CMK (cell line): ENCODE results near the gene ITFG1.
A peak's percentile ranks its signal among the peaks of the same experiment; 100 is the strongest.
"Not testable (repeated sequence)": the region's sequence is repeated elsewhere in the genome, so short reads cannot be mapped to it uniquely, and the experiment has no call there.

Experiments
- DNase-seq: peaks from one replicate; pipeline ENCODE4 v3.0.0-alpha.2; 2010; ENCODE audit warnings: low read depth

The ITFG1 gene

DNA sequence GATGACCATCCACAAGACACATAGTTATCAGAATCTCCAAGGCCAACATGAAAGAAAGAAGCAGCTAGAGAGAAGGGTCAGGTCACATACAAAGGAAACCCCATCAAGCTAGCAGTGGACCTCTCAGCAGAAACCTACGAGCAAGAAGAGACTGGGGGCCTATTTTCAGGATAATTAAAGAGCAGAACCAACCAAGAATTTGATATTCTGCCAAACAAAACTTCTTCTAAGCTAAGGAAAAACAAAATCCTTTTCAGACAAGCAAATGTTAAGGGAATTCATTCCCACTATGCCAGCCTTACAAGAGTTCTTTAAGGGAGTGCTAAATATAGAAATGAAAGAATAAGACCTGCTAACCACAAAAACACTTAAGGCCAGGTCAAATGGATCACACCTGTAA, 47.8 kb downstream of the ITFG1 start:
- DNase-seq, result no peak

- no peak for DNase-seq
Observed at GRCh38 chr16:47408491-47408890, 52.4 kb downstream of the ITFG1 start.

- no peak for DNase-seq
Observed at GRCh38 chr16:47395733-47396498, 64.9 kb downstream of the ITFG1 start.

DNA sequence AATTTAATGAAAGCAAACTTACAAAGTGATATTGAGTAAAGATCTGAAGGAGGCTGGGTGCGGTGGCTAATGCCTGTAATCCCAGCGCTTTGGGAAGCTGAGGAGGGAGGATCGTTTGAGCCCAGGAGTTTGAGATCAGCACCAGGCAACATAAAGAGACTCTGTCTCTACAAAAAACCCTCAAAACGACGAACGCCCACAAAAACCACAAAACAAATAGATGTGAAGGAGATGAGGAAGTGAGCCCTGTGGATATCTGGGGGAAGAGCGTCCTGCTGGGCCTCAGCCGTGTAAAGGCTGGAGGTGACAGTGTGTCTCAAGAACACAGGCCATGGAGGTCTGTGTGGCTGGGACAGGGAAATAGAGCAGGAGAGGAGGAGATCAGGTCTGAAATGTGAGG, 68.8 kb downstream of the ITFG1 start:
- DNase-seq, result peak; percentile 34

DNA sequence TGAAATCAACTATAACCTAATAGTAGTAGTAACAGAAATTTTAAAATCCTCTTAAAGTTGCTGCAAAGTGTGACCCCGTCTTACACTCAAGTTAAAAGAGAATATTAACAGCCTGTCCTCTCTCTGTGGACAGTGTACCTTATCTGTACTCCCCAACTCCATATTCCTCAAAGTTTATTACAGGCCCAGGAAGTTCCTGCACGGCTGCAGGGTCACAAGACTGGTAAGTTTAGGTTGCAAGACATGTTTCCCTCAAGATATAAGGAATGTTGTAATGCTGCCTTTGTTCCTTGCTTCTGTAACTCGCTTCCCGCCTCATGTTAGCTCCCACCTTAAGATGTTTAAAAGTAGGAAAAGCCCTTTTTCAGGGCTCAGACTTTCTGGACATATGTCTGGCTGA, 72.2 kb downstream of the ITFG1 start:
- DNase-seq, result no peak

DNA sequence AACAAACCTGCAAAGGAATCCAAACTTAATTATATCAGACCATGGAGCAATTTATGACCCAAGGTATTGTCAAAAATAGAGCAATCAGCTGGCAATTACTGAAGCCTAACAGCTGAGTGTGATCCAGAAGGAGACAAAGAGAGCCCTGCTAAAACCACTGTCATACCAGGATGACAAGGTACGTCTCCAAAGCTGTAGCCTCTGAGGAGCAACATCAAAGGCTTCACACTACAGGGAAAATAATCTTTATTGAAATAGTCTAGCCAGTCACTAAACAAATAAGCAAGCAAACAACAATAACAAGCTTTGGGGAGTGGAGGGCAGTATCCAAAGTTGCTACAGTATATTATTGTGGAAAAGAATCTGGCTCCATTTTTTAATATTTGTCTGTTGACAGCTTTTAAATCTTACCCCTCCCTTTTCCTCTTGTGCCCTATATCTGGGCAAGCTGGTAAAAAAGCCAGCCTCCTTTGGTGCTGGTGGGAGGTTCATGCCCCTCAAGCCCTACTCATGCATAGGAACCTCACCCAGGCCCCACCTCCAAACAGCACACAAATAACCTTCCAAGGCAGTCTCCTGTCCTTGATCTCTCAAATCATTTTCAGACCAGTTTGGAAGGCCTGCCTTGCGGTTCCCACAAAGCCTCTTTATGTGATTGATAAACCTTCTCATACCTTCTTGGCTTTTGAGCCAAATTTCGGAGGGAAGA, 73.7 kb downstream of the ITFG1 start:
- no peak for DNase-seq

GRCh38 chr16:47386201-47386718, 74.6 kb downstream of the ITFG1 start:
- no peak for DNase-seq

- DNase-seq, result no peak
Observed at GRCh38 chr16:47382362-47382761, 78.5 kb downstream of the ITFG1 start.

- DNase-seq, result no peak
Observed at GRCh38 chr16:47377154-47377553, 83.7 kb downstream of the ITFG1 start.

GRCh38 chr16:47375423-47375822, 85.4 kb downstream of the ITFG1 start:
- DNase-seq, result no peak

DNA sequence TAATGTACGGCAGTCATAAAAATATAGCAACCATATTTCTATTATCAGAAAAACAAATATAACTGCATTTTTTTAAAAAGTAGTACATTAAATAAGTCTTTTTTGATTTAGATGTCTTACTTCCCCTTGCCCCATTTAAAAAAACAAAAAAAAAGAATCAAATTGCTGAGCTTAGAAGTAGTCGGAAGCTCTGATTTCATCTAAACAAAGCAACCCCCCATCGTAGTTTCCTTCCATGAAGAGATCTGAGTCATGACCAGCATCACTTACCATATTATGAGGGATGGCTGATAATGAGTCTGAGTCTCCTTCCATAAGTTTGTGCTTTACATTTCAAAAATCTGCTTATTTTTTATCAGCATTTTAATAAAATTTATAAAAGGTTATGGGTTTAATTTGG, 86.2 kb downstream of the ITFG1 start:
- no peak for DNase-seq

GRCh38 chr16:47371271-47372014, 89.4 kb downstream of the ITFG1 start:
- DNase-seq, result no peak

GRCh38 chr16:47370536-47370935, 90.3 kb downstream of the ITFG1 start:
- DNase-seq, result no peak

- DNase-seq, result no peak
Observed at GRCh38 chr16:47366228-47366627, 94.6 kb downstream of the ITFG1 start.

DNA sequence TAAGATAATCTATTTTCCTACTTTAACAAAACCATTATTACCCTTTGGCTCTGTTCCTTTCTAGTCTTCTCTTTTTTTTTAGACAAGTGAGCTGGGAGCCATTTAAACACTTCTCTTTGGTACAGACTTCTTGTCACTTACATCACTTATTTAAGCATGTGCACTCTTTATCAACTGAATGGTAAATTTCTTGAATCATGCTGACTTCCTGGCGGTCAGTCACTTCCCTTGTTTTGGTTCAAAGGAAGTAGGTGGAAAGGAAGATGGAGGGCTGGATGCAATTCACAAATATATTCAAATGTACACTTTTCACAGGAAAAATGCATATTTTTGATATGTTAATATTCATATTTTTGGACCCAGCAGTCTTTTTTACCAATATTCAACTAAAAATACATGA, 97.1 kb downstream of the ITFG1 start:
- peak; percentile 17 for DNase-seq

GRCh38 chr16:47359478-47359877, 101.4 kb downstream of the ITFG1 start:
- DNase-seq, result no peak

DNA sequence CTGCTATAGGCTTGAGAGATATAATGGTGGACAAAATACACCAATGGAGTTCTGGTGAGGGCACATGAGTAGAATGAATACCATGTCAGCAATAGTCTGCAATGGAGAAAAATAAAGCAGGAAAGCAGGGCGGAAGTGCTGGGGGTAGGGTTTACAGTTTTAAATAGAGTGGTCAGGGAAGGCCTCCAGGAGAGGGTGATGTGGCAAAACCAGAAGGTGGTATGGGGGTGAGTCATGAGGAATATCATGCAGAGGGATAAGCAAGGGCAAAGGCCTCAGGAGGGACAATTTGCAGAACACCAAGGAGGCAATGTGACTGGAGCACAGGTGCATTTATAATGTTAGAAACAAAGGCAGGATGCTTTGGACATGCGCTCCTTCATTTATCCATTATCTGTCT, 102.0 kb downstream of the ITFG1 start:
- no peak for DNase-seq

DNA sequence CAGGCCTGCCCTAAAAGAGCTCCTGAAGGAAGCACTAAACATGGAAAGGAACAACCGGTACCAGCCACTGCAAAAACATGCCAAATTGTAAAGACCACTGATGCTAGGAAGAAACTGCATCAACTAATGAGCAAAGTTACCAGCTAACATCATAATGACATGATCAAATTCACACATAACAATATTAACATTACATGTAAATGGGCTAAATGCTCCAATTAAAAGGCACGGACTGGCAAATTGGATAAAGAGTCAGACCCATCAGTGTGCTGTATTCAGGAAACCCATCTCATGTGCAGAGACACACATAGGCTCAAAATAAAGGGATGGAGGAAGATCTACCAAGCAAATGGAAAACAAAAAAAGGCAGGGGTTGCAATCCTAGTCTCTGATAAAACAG, 111.8 kb downstream of the ITFG1 start:
- DNase-seq, result not testable (repeated sequence)

- DNase-seq, result not testable (repeated sequence)
Observed at GRCh38 chr16:47347021-47347696, 113.7 kb downstream of the ITFG1 start.

GRCh38 chr16:47342055-47342454, 118.8 kb downstream of the ITFG1 start:
- DNase-seq, result no peak

DNA sequence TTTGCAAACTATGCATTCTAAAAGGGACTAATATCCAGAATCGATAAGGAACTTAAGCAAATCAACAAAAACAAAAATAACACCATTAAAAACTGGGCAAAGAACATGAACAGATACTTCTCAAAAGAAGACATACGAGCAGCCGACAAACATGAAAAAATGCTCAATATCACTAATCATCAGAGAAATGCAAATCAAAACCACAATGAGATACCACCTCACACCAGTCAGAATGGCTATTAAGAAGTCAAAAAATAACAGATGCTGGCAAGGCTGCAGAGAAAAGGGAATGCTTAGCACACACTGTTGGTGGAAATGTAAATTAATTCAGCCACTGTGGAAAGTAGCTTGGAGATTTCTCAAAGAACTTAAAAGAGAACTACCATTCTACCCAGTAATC, 130.3 kb downstream of the ITFG1 start:
- DNase-seq, result not testable (repeated sequence)

- not testable (repeated sequence) for DNase-seq
Observed at GRCh38 chr16:47324309-47324708, 136.6 kb downstream of the ITFG1 start.
